SU-DHL-6 (cell line): ENCODE measurements around the gene KLHL36.

Experiments
- H2AFZ ChIP-seq: fragments of 200-600 bp; sonication (generic); 2 replicates; pipeline ENCODE4 v1.6.1; 2014; ENCODE audit warnings: low read depth, mild to moderate bottlenecking, moderate library complexity, mixed read lengths, antibody characterized with exemption, low read length; ENCODE audit not compliant: severe bottlenecking
- H3F3A ChIP-seq: fragments of 200-600 bp; shearing (Covaris generic); 2 replicates; pipeline ENCODE4 v1.6.0; 2016; ENCODE audit warnings: antibody characterized with exemption, mild to moderate bottlenecking; ENCODE audit not compliant: insufficient read depth
- H3K27ac ChIP-seq: fragments of 200-600 bp; sonication (generic); 2 replicates; pipeline ENCODE4 v1.5.1; 2016; ENCODE audit warnings: low read depth, mild to moderate bottlenecking, low read length, moderate library complexity, mixed read lengths
- H3K27me3 ChIP-seq: fragments of 200-600 bp; sonication (generic), shearing (Covaris generic); 2 replicates; pipeline ENCODE4 v1.6.0; 2014; ENCODE audit warnings: mild to moderate bottlenecking, low read length
- H3K36me3 ChIP-seq: fragments of 200-600 bp; sonication (generic); 2 replicates; pipeline ENCODE4 v1.6.1; 2014; ENCODE audit warnings: mild to moderate bottlenecking, low read length, mixed read lengths
- H3K4me2 ChIP-seq: fragments of 300-600, 200-600 bp; shearing (Covaris generic), sonication (generic); 2 replicates; pipeline ENCODE4 v1.6.0; 2014; ENCODE audit warnings: low read length, low read depth, mild to moderate bottlenecking; ENCODE audit not compliant: poor library complexity, severe bottlenecking
- H3K4me3 ChIP-seq: fragments of 200-600 bp; sonication (generic); 2 replicates; pipeline ENCODE4 v1.5.1; 2014; ENCODE audit warnings: antibody characterized with exemption, low read length, mild to moderate bottlenecking, mixed read lengths; ENCODE audit not compliant: insufficient read depth, poor library complexity, severe bottlenecking
- H3K79me2 ChIP-seq: fragments of 200-600 bp; sonication (generic); 2 replicates; pipeline ENCODE4 v1.6.1; 2014; ENCODE audit warnings: mild to moderate bottlenecking, low read length, moderate library complexity; ENCODE audit not compliant: insufficient read depth
- H3K9ac ChIP-seq: fragments of 200-600 bp; sonication (generic); 2 replicates; pipeline ENCODE4 v1.7.0; 2014; ENCODE audit warnings: mild to moderate bottlenecking, low read length
- H3K9me2 ChIP-seq: fragments of 200-600 bp; sonication (generic); replicated peaks from 2 replicates; pipeline ENCODE4 v1.6.1; 2014; ENCODE audit warnings: low read length; ENCODE audit not compliant: insufficient read depth
- H3K9me3 ChIP-seq: fragments of 200-600 bp; sonication (generic); 2 replicates; pipeline ENCODE4 v1.6.1; 2014; ENCODE audit warnings: low read length, mixed read lengths; ENCODE audit not compliant: insufficient read depth
- H4K20me1 ChIP-seq: fragments of 200-600 bp; sonication (generic); 2 replicates; pipeline ENCODE4 v1.6.1; 2014; ENCODE audit warnings: low read depth, mild to moderate bottlenecking, antibody characterized with exemption, low read length, moderate library complexity, mixed read lengths
- EZH2phosphoT487 ChIP-seq: fragments of 200-600 bp; sonication (generic), shearing (Covaris generic); conservative IDR thresholded peaks from 2 replicates; pipeline ENCODE4 v1.6.1; 2018; ENCODE audit warnings: mild to moderate bottlenecking, antibody characterized with exemption, low read length, moderate library complexity, mixed read lengths
- TF ChIP-seq, protein P1 (sequence below): fragments of 200-600 bp; sonication (generic); IDR thresholded peaks from one replicate; pipeline ENCODE4 v1.5.1; 2017; ENCODE audit warnings: antibody characterized with exemption, mild to moderate bottlenecking, low read length, moderate library complexity; ENCODE audit not compliant: insufficient read depth, poor library complexity, severe bottlenecking

The KLHL36 gene

DNA sequence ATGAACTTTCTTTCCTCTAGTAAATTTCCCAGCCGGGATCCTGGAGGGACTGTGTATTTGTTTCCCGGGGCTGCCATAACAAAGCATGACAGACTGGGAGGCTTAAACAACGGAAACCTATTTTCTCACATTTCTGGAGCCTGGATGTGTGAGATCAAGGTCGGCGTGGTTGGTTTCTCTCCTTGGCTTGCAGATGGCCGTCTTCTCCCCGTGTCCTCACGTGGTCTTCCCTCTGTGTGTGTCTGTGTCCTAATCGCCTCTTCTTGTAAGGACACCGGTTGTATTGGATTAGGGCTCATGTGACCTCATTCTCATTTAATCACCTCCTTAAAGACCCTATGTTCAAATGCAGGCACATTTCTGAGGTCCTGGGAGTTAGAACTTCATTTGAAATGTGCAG, 29.5 kb downstream of the KLHL36 start:
- H3K79me2 ChIP-seq, result no peaks in the 10 kb centered on the region
- H3K9me3 ChIP-seq, result no peaks in the 10 kb centered on the region
- no peaks in the 10 kb centered on the region for H3K36me3 ChIP-seq
- H3K4me2 ChIP-seq, result no peak overlapping the region
- no peak overlapping the region for H2AFZ ChIP-seq
- H3F3A ChIP-seq, result no peaks in the 10 kb centered on the region
- no peak overlapping the region for H3K27ac ChIP-seq
- TF ChIP-seq, protein P1, sequence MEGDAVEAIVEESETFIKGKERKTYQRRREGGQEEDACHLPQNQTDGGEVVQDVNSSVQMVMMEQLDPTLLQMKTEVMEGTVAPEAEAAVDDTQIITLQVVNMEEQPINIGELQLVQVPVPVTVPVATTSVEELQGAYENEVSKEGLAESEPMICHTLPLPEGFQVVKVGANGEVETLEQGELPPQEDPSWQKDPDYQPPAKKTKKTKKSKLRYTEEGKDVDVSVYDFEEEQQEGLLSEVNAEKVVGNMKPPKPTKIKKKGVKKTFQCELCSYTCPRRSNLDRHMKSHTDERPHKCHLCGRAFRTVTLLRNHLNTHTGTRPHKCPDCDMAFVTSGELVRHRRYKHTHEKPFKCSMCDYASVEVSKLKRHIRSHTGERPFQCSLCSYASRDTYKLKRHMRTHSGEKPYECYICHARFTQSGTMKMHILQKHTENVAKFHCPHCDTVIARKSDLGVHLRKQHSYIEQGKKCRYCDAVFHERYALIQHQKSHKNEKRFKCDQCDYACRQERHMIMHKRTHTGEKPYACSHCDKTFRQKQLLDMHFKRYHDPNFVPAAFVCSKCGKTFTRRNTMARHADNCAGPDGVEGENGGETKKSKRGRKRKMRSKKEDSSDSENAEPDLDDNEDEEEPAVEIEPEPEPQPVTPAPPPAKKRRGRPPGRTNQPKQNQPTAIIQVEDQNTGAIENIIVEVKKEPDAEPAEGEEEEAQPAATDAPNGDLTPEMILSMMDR, result no peak
- no peak for TF ChIP-seq EZH2phosphoT487
- no peak overlapping the region for H3K4me3 ChIP-seq
- H3K9ac ChIP-seq, result no peak overlapping the region
- no peaks in the 10 kb centered on the region for H3K27me3 ChIP-seq
- no peaks in the 10 kb centered on the region for H3K9me2 ChIP-seq
- no peaks in the 10 kb centered on the region for H4K20me1 ChIP-seq

DNA sequence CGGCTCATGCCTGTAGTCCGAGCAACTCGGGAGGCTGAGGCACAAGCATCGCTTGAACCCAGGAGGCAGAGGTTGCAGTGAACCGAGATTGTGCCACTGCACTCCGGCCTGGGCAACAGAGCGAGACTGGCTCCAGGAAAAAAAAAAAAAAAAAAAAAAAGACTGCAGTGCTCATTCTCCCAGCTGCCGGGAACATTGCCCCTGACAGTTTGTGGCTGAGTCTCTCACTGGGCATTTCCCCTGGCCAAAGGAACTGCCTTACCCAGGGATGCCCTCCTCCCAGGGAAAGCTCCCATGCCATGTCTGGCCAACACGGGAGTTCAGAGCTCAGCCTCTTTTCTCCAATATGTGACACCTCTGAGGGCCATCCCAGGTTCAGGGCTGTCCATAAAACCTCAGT, 30.2 kb downstream of the KLHL36 start:
- Histone ChIP-seq H3K4me2 (no peak overlapping the region), H3K36me3 (no peaks in the 10 kb centered on the region), H3K9ac (no peak overlapping the region), H3K9me2 (no peaks in the 10 kb centered on the region), H3K27me3 (no peaks in the 10 kb centered on the region), H3K4me3 (no peak overlapping the region), H3F3A (no peaks in the 10 kb centered on the region), H2AFZ (no peak overlapping the region), H3K79me2 (no peaks in the 10 kb centered on the region), H3K27ac (no peak overlapping the region), H4K20me1 (no peaks in the 10 kb centered on the region), H3K9me3 (no peaks in the 10 kb centered on the region)
- TF ChIP-seq, protein P1, result no peak
- no peak for TF ChIP-seq EZH2phosphoT487

DNA sequence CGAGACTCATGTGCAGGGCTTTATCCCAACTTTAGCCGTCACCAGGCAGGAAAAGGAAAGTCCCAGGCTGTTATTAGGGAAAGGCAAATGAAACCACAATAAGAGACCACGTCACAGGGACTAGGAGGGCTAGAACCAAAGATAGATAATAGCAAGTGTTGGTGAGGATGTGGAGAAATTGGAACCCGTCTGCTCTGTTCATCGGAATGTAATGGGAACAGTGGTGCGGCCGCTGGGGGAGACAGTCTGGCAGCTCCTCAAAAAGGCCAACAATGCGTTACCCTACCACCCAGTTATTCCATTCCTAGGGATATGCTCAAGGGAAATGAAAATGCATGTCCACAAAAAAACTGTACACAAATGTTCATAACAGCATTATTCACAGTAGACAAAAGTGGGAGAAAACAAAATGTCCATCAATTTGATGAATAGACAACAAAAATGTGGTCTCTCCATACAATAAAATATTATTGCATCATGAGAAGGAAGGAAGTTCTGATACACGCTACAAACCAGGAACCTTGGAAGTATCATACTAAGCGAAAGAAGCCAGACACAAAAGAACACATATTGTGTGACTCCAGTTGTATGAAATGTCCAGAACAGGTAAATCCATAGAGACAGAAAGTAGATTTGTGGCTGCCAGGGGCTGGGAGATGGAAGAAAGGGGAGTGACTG, 32.0 kb downstream of the KLHL36 start:
- Histone ChIP-seq H3K9ac (no peak overlapping the region), H3K27me3 (no peaks in the 10 kb centered on the region), H3K36me3 (no peaks in the 10 kb centered on the region), H3F3A (no peaks in the 10 kb centered on the region), H2AFZ (no peak overlapping the region), H3K4me3 (no peak overlapping the region), H3K9me3 (no peaks in the 10 kb centered on the region), H3K27ac (no peak overlapping the region), H4K20me1 (no peaks in the 10 kb centered on the region), H3K4me2 (no peak overlapping the region), H3K79me2 (no peaks in the 10 kb centered on the region), H3K9me2 (no peaks in the 10 kb centered on the region)
- TF ChIP-seq EZH2phosphoT487, result no peak
- TF ChIP-seq, protein P1, result no peak
